Activated CD4-positive, alpha-beta T cell treated with anti-CD3 and anti-CD28 coated beads, Interleukin-2, Interleukin-4, amounts not matched to agents 100 ng/mL and 50 ng/mL, durations not matched to agents 16 hours and 8 hours (primary cell): ENCODE measurements around the gene CHN1.

Experiments
- DNase-seq: peaks from one replicate; pipeline ENCODE4 v3.0.0-alpha.2; 2020; ENCODE audit warnings: low spot score

CHN1 gene

GRCh38 chr2:174826051-174826450 lies 179.1 kb downstream of the CHN1 start:
- DNase-seq = no peak

- DNase-seq = no peak
Observed at GRCh38 chr2:174824068-174824467, 181.1 kb downstream of the CHN1 start.

- DNase-seq = no peak
Observed at GRCh38 chr2:174821628-174822027, 183.6 kb downstream of the CHN1 start.

- DNase-seq = no peak
Observed at GRCh38 chr2:174820361-174820760, 184.8 kb downstream of the CHN1 start.

GRCh38 chr2:174815526-174815925 lies 189.7 kb downstream of the CHN1 start:
- DNase-seq = no peak

GRCh38 chr2:174812037-174812436 lies 193.1 kb downstream of the CHN1 start:
- DNase-seq = no peak

- DNase-seq = no peak
Observed at GRCh38 chr2:174807931-174808330, 197.2 kb downstream of the CHN1 start.

GRCh38 chr2:174805803-174806202 lies 199.4 kb downstream of the CHN1 start:
- no peak for DNase-seq

- no peak for DNase-seq
Observed at GRCh38 chr2:174802459-174802858, 202.7 kb downstream of the CHN1 start.

GRCh38 chr2:174800436-174801205 lies 204.6 kb downstream of the CHN1 start:
- DNase-seq = no peak

GRCh38 chr2:174798801-174799200 lies 206.4 kb downstream of the CHN1 start:
- no peak for DNase-seq

GRCh38 chr2:174797781-174798276 lies 207.4 kb downstream of the CHN1 start:
- no peak for DNase-seq

GRCh38 chr2:174796319-174796771 lies 208.8 kb downstream of the CHN1 start:
- DNase-seq = peak; percentile 11

- peak; percentile 49 for DNase-seq
Observed at GRCh38 chr2:174794851-174795374, 210.3 kb downstream of the CHN1 start.

GRCh38 chr2:174792309-174793025 lies 212.7 kb downstream of the CHN1 start:
- DNase-seq = no peak

GRCh38 chr2:174791746-174792280 lies 213.4 kb downstream of the CHN1 start:
- DNase-seq = no peak

- DNase-seq = no peak
Observed at GRCh38 chr2:174791020-174791419, 214.2 kb downstream of the CHN1 start.

GRCh38 chr2:174789001-174789400 lies 216.2 kb downstream of the CHN1 start:
- DNase-seq = no peak

- no peak for DNase-seq
Observed at GRCh38 chr2:174788291-174788929, 216.8 kb downstream of the CHN1 start.

- DNase-seq = no peak
Observed at GRCh38 chr2:174787487-174788205, 217.5 kb downstream of the CHN1 start.

GRCh38 chr2:174786066-174786725 lies 219.0 kb downstream of the CHN1 start:
- no peak for DNase-seq
